ENCODE data around the gene POLR2H. TPM values are rescaled to one million over a fixed set of nuclear protein-coding genes. Genes with fewer than 3 reads are reported as not detected.

POLR2H gene
- total RNA-seq, 2 donors from 2014 or later, result 26.8 to 34.4 TPM

DNA sequence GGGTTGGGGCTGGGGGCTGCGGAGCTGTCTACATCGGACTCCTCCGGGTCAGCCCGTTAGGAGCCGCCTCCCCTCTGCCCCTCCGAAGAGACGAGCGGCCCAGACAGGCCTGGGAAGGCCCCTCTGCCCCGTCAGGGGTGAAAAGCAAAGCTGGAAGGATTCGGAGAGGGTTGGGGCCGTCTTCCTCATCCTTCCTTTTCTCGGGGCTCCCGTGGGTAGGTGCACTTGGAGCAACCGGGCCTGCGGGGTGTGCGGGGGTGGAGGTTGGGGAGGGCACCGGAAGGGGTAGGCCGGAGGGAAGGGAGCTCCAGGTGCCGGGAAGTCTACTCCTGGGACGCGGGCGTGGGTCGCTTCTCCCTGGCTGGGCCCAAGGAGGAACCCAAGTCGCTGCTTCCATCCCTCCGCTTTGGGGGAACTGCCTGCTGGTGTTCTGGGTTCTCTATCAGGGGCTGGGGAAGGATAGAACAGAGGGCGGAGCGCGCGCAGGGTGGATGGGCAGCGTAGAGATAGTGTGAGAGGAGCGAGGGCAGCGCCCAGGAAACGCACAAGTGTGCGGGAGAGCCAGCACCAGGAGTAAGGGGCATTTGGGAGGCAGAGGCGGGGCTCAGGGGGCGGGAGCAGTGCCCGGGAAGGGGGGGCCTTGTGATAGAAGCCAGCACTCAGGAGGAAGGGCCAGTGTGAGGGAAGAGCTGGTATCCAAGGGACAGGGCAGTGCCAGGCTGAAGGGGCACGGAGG lies 590 bp downstream of the POLR2H start:
- intact Hi-C loops (cut with DNase I), result no loop called here
- peak; percentile 33 to 58 for ATAC-seq
- peak; percentile 69 for DNase-seq

DNA sequence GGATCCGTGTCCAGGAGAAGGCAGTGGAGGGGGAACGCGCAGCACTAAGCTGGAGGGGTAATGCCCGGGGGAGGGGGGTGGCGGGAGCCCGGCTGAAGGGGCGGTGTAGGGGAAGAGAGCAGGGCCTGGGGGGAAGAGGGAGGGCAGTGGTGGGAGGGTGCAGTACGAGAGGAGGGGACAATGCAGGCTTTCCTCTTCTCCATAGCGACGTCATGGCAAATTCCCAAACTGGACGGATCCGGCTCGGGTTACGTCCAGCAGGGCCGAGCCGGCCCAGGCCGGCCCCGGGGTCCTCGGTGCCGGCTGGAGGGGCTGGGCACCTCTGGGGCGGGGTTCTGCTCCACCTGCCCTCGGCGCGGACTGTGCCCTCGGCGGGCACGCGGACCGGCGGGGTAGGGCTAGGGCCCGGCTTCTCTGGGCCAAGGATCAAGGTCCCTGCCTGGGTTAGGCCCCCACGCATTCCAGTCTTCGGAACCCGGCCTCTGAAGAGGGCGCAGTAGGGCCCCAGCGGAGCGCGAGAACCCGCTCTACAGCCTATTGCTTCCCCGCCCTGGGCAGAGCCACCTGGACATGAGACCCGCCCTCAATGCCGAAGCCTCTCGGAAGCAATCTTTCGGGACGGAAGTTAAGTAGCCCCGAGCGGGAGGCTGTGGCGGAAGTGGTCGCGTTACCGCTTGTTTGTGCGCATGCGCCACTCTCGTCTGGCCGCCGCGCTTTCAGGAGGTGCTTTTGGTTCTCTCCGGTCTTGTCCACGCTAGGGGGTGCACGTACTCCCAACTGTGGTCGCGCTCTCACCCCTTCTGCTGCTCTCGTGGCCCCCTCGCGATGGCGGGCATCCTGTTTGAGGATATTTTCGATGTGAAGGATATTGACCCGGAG lies 1.4 kb downstream of the POLR2H start:
- intact Hi-C loops (cut with DNase I), result no loop called here
- DNase-seq, result peak; percentile 97

DNA sequence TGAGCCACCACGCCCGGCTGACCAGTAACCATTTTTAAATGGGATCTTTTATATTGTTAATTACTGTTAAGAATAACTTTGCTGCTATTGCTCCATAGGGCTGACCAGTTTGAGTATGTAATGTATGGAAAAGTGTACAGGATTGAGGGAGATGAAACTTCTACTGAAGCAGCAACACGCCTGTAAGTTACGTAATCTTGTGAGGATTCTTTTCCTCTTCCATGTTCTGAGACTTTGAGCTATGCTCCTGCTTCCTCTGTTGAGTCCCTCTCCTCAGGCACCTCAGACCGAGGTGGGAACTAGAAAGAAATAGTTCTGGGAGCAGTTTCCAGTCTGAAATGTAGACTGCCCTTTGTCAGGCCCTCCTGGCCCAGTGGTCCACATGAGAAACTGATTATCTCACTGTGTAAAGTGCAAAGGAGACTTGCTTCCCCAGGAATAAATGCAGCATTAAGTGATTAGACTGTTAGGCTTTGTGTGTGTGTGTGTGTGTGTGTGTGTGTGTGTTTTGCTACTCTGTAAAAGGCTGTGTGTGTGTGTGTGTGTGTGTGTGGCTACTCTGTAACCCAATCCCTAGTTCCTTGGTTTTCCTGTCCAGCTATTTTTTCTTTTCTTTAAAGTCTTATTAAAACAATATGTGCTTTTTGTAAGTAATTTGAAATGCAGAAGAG lies 5.2 kb downstream of the POLR2H start:
- ATAC-seq, result no peak
- intact Hi-C loops (cut with DNase I), result no loop called here
- DNase-seq, result no peak

More for the DNA sequence above, 1.4 kb downstream of the POLR2H start:
- ATAC-seq, result peak; percentile 73 to 86

DNA sequence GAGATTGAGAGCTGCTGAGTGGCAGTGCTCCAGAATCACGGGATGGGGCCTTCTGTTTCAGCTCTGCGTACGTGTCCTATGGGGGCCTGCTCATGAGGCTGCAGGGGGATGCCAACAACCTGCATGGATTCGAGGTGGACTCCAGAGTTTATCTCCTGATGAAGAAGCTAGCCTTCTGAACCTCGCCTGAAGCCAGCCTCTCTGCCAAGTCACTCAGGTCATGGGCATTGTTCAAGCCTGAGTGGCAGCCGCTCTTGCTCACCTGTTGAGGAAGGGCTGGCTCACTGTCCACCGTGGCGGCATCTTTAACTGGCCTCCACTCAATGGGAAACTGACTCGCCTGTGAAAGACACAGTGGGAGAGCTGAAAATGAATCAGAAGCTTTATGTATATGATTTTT lies 6.6 kb downstream of the POLR2H start:
- no peak for DNase-seq
- ATAC-seq, result no peak
- intact Hi-C loops (cut with DNase I), result no loop called here

DNA sequence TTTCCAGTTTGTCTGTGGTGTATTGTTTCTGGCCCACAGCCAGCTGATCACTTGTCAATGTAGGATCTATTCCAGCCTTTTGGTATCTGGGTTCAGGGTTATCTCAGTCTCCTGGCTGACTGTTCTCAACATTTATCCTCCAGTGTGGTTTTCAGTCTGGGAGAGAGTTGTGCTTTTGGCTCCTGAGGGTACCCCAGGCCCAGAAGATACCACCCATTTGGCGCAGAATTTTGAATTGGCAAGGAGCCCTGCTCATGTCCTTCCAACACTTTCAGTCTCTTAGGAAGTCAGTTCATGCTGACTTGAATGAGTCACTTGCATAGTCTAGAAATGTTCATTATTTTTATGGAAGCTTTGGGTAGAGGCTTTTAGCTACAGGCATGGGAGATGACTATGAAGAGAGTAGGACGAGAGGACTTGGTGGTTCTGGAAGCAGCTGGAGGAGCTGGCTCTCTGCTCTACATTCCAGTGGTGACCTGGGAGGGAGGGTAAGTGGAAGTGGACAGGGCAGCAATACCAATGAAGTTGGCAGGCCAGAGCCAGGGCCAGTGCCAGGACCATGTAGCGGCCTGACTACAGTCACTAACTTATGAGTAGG lies 7.2 kb downstream of the POLR2H start:
- intact Hi-C loops (cut with DNase I), result no loop called here
- DNase-seq, result peak; percentile 56
- peak; percentile 61 to 63 for ATAC-seq

DNA sequence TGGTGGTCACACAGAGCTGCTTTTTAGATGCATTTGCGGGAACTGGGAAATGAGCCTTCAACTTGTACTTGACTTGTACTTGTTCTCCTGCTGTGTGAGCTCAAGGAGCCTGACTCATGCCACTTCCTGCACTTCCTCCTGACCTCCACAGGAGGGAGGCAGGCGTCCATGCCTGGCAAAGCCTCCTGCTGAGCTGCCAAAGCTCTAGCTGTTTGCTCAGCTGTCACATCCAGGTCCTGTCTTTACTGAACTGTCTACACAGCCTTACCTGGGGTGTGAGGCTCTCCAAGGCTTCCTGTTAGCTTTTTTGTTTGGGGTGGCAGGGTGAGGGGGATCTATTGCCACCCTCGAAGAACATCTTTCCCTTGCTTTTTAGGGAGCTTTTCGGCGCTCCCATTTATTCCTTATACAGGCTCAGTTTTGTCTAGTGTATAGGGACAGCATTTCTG lies 10.1 kb downstream of the POLR2H start:
- intact Hi-C loops (cut with DNase I), result loop anchor here (1.0 to 10.0 kb wide), 5 partner anchors 142 to 403 kb away; no protein-coding TSS in a partner anchor
- peak; percentile 84 to 89 for ATAC-seq
- peak; percentile 81 for DNase-seq

DNA sequence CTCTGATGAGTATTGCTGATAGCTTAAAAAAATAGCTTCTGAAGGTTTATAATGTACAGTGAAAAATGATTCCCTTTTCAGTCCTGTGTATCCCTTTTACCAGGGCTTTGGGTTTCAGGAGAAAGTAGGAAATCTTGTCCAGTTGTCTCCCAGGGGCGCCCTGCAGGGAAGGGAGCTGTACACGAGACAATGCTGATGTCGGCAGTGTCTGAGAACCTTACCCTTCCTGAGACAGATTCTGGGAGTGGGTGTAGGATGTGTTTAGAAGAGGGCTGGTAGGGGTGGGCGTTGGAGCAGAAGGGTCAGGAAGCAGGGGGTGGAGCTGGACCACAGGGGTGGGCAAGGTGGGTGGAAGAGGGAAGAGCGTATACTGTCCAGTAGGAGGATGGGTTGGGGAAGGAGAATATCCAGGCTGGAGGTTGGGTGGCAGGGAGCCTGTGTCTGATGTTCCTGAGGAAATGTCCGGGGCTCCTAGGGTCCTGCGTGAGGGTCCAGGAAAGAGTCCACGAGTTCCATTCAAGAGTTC lies 10.8 kb downstream of the POLR2H start:
- DNase-seq (no peak), ATAC-seq (no peak)
- intact Hi-C loops (cut with DNase I), result loop anchor here (2.0 to 10.0 kb wide), 4 partner anchors 142 to 402 kb away; no protein-coding TSS in a partner anchor

DNA sequence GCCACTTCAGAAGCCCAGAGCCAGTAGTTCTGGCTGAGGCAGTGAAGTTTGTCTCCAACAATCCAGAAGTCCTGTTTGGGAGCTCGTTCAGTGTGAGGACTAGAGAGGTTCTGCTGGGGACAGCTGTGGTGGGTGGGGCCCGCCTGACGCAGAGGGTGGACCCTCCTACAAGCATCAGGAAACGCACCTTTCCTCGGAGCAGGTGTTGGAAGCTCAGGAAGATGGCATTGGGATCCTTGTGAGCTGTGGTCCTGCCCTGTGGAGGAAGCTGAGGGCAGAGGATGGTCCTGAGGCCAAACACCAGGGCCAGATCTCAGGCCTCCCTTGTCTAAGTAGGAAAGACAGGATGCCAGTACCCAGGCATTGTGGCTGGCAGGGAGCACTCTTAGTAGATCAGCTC lies 11.4 kb downstream of the POLR2H start:
- intact Hi-C loops (cut with DNase I), result loop anchor here (2.0 to 10.0 kb wide), 4 partner anchors 142 to 402 kb away; no protein-coding TSS in a partner anchor
- ATAC-seq (no peak), DNase-seq (no peak)

DNA sequence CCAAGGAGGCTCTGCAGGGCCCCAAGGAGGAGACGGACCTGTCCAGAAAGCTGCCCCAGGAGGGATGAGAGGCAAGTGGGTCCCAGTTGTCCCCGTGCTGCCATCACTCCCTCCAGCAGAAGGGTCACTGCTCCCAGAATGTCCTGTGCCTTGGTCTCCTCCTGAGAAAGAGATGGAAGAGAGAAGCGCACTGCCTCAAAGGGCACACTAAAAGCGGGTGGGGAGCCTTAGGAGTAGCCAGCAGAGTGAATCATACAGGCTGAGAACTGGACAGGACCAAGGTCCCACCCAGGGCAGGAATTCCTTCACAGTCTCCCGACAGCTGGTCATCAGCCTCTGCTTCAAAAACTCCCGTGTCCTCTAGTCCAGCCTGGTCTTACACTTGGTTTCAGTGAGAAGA lies 11.9 kb downstream of the POLR2H start:
- intact Hi-C loops (cut with DNase I), result loop anchor here (2.0 to 10.0 kb wide), 4 partner anchors 141 to 401 kb away; no protein-coding TSS in a partner anchor
- DNase-seq, result no peak
- peak in 1 of 2 donors; percentile 50 for ATAC-seq

DNA sequence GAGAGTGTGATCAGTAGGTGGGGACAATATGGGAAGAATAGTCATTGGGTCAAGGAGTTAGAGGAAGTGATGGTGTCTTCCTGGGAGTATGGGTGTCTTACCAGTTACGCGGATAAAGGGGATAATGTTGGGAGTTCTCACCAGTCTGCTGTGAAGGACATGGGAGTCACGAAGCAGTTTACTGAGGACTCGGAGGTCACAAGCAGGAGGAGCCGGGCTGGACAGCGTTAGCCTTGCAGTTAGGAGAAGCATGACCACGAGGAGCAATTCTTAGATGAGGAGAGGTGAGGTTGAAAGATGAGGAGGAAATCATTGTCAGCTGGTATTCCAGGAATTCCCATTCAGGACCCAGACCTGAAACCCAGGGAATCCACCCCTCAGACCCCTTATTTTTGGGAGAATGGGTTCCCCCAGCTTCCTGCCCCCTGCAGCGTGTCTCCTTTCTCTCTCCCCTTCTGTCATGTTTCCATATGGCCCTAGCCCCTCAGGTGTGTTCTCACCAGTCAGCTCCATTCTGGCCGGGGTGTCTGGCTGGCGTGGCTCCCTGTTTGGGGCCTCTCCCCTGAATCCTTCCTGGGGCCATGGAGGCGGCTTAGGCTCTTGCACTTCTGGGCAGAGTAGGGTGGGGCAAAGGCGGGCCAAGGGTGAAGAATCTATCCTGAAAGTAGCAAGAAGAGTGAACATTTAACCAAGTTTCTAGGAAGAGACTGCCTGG lies 14.4 kb downstream of the POLR2H start:
- ATAC-seq, result no peak
- DNase-seq, result no peak
- intact Hi-C loops (cut with DNase I), result loop anchor here (10.0 kb wide), 3 partner anchors 139 to 399 kb away; no protein-coding TSS in a partner anchor

DNA sequence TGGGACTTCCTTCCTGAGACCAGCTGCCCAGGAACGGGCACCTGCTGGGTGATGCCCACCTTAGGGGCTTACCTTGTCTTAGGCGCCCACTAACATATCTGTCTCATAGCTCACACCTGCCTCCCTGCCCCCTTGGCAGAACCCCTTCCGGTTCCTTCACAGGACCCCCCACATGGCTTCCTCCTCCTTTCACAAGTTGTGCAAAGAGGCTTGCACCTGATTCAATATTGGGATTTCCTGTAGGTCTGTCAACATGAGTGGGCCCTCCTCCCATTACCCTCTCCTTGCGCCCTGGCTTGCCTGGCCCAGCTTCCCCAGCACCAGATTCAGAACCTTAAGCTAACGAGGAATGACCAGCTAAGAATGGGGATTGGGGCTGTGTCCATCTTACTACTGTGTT lies 15.9 kb downstream of the POLR2H start:
- DNase-seq (no peak), ATAC-seq (no peak)
- intact Hi-C loops (cut with DNase I), result loop anchor here (10.0 kb wide), 3 partner anchors 137 to 397 kb away; no protein-coding TSS in a partner anchor

DNA sequence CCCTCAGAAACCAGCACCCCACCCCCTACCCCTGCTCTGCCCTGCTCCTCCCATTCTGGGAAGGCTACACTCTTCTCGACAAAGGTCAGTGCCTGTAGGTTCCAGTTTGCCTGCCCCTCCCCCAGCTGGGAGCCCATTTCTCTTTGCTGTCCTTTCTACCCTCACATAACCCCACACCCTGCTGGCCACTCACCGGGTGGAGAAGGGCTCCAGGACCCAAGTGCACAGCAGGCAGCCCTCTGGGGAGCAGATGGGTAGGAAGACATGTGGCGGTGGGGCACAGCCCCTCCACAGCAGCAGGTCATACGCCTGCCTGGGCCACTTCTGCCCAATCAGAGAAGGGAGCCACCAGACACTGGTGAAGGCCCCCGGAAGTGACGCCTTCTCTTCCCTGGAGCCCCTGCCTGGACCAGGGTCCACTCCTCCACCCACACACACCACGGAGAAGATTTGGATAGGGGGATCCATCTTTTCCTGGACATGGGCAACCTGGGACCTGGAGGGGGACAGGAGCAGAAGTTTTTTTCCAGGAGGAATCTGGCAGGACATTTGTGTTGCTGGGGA lies 16.5 kb downstream of the POLR2H start, which contains the start of gene THPO:
Gene THPO (minus strand): TSS at position 326 of the 564 bp plus-strand sequence. CDS start 1,948 bp downstream, outside the sequence.
- DNase-seq (no peak), ATAC-seq (no peak)
- intact Hi-C loops (cut with DNase I), result loop anchor here (10.0 kb wide), 3 partner anchors 137 to 397 kb away; no protein-coding TSS in a partner anchor

DNA sequence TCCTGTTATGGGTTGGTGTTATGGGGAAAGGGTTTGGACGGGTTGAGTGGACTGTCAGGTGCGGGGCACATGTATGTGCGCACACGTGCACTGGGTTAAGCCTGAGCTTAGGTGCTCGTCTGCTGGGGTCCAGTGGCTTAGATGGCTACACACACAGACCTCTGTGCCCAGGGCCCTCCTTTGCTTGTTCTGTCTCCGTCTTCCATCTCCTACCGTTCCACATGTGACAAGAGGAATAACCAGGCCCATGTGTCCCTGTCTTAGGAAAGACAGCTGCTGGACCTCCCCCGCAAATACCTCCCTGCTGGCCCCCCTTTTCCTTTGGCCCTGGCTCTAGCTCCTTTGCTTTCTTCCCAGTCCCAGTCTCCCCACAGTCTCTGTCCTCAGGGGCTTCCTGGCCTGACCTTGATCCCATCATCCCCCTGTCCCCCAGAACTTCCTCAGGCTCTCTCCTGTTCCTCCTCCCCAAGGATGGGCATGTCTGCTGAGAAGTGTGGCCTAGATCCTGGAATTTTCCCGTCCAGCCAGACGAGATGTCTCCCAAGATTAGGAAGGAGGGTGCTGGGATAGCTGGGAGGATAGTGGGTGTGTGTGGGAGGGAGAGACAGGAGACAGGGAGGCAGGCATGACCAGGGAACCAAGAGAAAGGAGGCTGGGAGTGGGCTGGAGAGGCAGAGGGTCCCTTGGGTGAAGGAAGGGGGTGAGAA lies 17.3 kb downstream of the POLR2H start:
- no peak for ATAC-seq
- intact Hi-C loops (cut with DNase I), result loop anchor here (10.0 kb wide), 3 partner anchors 136 to 396 kb away; no protein-coding TSS in a partner anchor
- no peak for DNase-seq

DNA sequence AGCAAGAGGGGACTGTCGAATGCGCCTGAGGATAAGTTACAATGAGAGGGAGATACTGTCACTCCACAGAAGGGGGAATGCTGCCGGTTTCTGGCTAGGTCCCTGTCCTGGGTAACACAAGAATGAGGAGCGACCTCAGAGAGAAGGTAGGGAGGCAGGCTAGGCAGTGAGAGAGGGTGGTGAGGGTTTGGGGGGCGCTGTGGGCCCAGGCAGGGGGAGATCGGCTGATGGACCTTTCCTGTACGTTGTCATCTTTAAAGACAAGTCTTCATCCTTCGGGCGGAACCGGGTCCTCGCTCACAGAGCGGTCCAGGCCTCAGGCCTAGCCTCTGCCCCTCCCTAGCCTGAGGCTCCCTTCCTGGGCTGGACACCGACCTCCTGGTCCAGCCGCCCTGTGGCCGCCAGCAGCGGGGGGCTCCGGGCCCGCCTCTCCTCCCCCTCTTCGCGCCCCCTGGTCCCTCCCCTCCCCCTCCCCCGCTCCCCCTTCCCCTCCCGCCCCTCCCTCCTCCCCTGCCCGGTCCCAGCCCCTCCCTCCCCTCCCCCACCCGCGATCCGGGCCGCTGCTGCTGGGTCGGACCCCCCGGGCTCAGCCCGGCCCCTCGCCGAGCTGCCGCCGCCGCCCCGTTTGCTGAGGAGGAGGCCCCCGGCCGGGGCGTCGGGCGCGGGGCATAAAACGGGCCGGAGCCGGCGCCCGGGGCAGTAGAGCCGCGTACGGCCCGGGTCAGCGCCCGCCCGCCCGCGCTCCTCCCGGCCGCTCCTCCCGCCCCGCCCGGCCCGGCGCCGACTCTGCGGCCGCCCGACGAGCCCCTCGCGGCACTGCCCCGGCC lies 18.1 kb downstream of the POLR2H start, which contains the start of gene CHRD:
Gene CHRD (plus strand): TSS at position 697 of the 827 bp plus-strand sequence. CDS start 265 bp downstream, outside the sequence.
- ATAC-seq, result peak; percentile 39 to 55
- intact Hi-C loops (cut with DNase I), result loop anchor here (10.0 kb wide), 4 partner anchors 135 to 405 kb away; no protein-coding TSS in a partner anchor
- DNase-seq, result no peak

DNA sequence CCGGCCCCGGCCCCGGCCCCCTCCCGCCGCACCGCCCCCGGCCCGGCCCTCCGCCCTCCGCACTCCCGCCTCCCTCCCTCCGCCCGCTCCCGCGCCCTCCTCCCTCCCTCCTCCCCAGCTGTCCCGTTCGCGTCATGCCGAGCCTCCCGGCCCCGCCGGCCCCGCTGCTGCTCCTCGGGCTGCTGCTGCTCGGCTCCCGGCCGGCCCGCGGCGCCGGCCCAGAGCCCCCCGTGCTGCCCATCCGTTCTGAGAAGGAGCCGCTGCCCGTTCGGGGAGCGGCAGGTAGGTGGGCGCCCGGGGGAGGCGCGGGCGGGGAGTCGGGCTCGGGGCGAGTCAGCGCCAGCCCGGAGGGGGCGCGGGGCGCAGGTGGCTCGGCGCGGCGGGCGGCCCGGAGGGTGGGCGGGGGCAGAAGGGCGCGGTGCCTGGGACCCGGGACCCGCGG lies 18.7 kb downstream of the POLR2H start:
- ATAC-seq (peak; percentile 45 to 51), DNase-seq (peak; percentile 75)
- intact Hi-C loops (cut with DNase I), result loop anchor here in 1 of 2 donors (10.0 kb wide), 1 partner anchor 405 kb away; no protein-coding TSS in a partner anchor
